Stimulated activated CD4-positive, alpha-beta T cell treated with anti-CD3 and anti-CD28 coated beads, Interleukin-12 subunit alpha, Interleukin-12 subunit beta, amount 100 ng/mL, for 48 hours (primary cell): ENCODE measurements around the gene NR2E1.

Source experiments
- DNase-seq, 3 donors: peaks; one replicate each; pipeline ENCODE4 v3.0.0-alpha.2; 2020; ENCODE audit warnings: low read depth in 2 of 3, low spot score in 1 of 3

Gene NR2E1

GRCh38 chr6:108156180-108156937 is 9.5 kb upstream of the NR2E1 start:
- DNase-seq: no peak

GRCh38 chr6:108156938-108157233 is 8.9 kb upstream of the NR2E1 start:
- DNase-seq: no peak

DNA sequence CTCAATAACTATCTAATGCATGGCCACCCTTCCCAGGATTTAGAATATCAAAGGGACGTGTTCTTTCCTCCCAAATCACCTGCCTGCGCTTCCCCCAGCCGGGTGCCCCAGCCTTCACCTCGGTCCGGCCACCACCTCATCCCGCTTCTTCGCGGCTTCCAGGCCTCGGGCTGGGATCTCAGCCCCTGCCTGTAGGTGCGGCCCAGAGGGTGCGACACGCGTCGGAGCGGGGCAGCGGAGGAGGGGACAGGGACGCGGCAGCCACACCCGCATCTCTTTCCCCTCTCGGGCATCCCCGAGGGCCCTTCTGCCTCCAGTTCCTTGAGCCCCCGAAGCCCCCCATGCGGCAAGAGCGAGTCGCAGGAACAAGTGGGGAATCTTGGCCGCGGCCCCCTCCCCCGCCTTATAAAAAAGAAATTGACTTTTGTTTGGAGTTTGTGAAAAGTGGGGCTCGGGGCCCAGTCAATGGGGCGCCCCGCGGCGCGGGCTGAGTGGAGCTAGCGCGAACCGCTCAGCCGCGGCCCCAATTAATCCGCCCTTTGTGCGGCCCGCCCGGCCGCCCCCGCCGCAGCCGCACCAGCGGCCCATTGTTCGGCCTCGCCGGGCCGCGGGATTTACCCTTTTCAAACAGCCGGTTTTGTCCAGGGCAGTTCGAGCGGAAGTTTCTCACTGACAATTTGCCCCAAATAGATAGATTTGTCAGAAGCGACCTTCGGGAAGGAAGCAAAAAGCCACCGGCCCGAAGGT is 8.4 kb upstream of the NR2E1 start:
- DNase-seq: no peak

DNA sequence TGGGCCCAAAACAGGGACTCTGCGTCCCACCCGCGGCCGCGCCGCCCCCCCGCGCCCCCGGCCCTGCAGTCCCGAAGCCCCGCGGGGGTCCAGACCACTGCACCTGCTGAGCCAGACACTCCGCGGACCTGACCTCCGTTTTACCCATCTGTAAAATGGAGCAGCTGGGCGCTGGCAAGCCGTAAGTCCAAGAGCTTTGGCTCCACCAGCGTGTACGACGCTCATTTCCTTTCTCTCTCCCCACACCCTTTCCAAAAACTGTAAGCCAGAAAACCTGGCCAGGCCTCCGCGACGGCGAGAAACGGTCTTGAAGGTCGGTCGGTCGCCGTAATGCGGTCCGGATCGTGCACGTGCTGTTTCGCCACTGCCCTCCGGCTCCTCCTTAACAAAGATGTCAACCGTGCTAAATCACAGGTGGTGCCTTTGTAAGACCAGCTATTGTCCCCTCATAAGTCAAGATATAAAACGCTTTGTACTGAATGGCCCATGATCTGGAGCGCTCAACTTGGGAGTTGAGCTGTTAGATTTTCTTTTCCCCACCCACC is 7.8 kb upstream of the NR2E1 start:
- no peak for DNase-seq

- DNase-seq: no peak
Observed at GRCh38 chr6:108159981-108160380, 5.8 kb upstream of the NR2E1 start.

DNA sequence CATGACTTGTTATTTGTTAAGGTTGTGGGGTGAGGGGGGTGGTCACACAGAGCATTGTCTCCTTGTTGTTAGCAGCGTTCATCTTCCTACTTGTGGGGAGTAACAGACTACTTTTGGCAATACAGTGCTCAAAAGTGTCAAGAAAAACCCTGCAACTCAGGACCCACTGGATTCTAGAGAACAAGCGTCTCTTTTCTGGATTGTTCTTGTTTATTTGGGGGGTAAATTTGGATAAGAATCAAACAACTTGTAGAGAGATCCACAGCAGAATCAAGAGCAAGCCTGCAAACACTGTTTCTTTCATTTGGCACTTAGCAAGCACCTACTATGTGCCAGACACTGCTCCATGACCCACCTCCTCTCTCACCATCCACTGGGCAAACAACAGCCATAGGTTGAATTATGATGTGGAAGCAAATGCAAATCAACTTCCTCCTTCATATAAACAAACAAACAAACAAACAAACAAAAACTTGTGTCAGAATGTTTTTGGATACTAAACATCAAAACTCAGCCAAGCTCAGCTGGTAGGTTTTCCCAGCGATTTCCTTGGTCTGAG is 4.0 kb upstream of the NR2E1 start:
- DNase-seq: no peak

- no peak for DNase-seq
Observed at GRCh38 chr6:108163267-108163643, 2.6 kb upstream of the NR2E1 start.

DNA sequence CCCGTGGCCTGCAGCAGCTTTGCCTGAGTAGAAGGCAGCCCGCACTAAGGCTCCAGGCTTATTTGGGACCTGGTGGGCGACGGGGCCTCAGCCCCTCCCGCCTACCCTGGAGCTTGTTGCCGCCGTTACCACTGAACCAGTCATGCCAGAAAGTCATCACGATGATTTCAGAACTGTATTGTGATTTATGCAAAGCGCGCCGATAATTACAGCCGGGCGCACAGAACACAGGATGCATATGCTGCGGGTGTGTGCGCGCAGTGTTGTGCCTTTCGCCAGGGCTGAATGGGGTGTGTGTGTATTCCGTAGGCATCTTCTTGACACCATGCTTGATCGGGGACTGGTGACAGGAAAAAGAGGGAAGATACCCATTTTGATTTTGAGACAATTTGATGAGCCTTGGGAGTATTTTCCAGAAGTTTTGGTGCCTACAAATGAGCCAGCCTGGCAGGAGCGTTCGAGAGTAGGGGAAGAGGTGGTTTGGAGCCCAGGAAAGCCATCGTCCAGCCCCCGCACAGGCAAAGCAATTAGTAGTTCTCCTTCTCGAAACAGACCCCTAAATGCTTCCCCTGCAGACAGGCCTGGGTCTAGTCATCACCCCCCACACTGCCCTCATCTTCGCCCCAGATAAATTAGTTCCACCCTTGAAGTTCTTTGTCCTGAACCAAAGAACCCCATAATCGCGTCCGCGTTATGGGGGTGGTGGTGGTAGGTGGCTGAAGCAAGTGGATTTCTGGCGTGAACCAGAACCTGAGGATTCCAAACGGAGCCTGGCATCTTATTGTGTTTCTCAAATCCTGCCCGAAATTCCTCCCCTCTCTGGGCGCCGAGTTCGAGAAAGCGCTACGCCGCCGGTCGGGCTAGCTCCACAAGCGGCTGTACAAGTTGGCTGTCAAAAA is 1.9 kb upstream of the NR2E1 start:
- DNase-seq: no peak

DNA sequence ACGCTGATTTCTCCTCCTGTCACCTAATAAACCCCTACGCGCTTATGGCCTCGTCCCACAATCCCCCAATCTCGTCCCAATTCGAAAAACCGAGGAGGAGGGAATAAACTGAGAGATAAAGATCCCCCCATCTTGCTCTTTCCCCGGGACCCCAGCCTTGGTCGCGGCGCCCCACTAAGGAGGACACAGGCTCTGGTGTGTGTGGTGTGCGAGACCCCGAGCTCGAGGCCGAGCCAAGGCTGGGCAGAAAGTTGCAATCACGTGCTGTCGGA is 1.3 kb upstream of the NR2E1 start:
- DNase-seq: no peak

DNA sequence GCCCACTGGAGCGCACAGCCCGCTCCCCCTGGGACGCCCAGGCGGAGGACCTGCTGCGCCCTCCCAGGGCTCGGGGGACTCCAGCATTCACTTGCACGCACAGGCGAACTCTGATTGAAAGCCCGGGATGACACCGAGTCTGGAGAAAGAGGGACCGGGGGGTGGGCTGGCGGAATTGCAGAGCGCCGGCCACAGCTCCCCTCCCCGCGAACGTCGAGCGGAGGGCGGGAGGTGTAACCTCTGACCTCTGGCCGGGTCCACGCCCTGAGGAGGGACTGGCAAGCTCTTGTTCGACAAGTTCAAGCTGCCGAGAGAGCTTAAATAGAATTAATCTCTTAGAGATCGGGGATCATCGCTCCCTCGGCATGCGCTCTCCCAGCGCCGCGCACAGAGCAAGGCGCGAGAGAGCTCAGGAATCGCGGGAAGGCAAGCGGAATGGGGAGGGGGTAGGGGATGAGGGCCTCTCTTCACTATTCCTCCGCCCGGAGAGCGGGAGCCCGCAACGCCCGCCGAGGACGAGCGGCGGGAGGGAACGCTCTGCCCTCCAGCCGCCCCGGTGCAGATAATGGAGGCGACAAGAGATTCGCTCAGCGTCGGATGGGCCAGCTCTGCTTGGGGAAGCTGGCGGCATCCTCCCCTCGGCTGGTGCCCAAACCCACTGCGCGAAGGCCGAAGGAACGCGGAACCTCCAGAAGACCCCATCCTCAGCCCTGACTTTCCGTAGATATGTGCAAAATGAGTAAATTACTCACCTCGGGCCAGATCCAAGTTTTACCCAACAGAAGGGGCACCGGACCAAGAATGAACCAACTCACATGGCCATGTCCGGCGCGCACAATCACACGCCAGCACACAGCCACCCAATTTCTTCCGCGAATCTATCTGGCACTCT is 761 bp upstream of the NR2E1 start:
- DNase-seq: no peak

DNA sequence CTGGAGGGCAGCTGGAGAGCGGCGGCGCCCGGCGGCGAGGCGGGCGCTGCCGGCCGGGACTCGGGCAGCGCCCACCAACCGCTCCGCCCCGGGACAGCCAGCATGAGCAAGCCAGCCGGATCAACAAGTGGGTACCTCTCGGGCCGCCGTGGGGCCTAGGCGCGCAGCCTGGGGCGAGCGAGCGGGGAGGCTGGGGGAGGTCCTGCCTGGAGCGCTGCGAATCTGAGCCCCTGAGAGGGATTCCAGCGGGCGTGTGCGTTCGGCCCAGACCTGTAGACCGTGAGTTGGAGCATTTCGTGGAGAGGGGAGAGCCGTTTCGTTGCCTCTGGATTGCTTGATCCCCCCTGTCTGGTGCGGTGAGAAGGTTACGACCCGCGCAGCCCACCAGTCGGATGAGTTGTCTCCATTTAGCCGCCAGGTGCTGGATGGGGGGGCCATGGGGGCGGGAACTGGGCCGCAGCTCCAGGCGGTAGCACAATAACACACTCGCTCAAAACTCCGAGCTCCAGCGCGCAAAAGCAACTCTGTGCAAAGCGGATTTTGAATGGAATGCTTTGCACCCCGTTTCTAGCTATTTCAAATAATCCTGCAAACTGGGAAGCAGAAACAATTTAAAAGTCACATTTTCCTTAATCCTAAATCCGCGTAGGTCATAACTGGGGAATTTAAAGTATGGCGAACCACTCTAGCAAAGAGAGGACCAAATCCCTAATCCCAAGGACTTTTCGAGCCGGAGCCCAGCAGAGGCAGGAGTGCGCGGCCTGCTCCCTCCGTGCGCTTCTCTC is 1.0 kb downstream of the NR2E1 start:
- no peak for DNase-seq

DNA sequence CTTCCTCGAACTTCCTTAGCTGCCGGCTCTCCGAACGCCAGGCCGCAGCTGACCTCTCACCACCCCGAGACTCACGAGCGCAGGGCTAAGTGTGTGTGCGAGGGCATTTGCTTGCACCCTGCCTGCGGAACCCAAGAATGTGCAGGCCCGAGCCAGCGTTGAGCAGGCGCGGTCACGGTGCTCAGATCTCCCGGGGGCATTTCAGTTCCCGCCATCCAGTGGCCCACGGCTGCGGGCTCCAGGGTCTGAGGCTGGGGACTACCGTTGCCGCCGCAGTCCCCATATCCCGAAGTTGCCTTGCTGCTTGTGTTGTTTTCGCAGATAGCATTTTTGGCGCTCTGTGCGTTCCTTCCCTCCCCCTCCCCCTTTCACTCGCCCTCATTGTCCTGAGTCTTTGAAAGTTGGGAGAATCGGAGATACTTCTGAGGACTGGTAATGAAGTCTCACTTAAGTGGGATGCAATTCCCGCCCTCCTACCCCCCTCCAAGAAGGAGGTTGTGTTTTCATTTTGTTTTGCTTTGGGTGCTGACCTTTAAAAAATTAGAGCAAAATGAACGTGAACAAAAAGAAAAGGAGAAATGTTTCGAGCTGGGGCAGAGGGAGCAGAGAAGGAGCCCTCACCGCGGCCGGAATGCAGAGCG is 1.7 kb downstream of the NR2E1 start:
- DNase-seq: no peak

GRCh38 chr6:108168090-108168463 is 2.3 kb downstream of the NR2E1 start:
- DNase-seq: no peak

DNA sequence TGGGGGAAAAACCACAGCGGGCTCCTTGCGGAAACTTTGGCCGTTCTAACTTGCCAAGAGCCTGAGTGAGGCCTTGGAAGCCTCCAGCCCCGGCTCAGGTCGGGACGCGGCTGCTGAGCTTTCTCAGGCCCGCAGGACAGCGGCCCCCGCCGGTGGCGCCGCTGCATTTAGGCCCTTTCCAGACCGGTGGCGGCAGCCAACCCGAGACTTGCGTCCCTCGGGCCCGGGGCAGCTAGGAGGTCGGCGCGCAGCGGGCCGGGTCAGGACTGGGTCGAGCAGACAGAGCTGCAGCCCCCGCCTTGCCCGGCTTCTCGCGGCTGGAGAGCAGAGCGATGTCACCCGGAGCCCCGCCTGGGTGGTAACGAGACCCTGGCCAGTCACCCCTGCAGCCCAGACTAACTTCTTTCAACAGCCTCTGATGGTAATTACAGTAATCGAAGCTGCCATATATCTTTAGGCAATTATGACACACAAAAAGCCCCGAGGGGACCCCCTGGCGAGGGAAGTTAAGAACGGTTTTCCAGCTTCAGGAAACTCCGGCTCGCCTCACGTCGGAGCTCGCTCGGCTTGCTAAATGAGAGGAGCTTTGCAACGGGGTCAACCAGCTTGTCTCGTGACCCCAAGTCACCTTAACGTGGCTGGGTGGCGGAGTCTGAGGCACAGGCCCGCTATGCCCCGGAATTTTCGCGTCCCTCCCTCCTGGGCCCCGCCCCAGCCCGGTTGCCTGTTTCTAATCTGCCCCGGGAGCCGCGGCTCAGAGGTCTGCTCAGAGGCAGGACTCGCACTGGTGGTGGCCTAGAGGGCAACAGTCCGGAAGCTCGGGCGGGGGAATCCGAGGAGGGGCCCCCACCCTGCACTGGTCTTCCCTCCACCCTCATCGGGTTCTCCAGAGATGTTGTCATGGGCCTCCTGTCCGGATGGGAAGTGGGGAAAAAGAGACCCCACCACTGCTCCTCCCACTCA is 3.0 kb downstream of the NR2E1 start:
- no peak for DNase-seq

DNA sequence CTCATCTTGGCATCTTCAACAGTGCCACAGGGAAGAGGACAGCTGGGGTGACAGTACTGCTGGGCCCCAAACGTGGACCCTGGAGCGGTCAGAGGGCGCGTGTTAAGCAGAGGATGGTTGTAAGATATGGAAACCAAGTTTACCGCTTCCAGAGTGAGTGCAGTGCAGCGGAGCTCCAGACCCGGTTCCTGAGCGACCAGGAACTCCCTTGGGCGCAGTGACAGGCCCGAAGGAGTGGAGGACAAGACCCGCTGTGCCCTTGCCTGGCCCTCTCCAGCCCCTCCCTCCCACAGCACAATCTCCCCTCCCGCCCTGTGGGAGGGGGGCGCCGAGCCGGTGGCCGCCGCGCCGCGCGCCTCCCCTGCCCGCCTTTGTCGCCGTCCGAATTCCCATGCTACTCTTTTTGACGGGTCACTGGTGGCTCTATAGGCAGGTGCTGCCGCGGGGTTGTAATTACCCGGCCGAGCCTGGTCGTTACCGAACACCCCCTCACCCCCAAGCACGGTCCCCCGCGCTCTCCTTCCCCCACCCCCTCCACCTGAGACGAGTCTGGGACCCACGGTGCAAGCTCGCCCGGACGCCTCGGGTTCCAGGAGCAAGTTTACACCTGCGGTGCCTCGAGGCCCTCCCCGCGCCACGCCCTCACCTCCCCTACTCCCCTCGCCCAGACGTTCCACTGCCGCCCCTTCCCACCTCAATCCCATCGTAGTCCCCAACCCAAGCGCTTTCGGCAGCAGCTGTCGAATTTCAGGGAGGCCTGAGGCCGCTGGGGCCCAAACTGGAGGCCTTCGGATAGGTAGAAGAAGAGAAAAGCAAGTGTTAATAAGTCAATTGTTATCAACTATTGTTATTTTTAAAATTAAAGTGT is 3.9 kb downstream of the NR2E1 start:
- DNase-seq: no peak

GRCh38 chr6:108170332-108171290 is 4.8 kb downstream of the NR2E1 start:
- no peak for DNase-seq
